Thoracic aorta (tissue), 2 donors: ENCODE results near the gene FAM131A. TPM values are rescaled to one million over a fixed set of nuclear protein-coding genes. Genes with fewer than 3 reads are reported as not detected.
"Not testable (repeated sequence)": the region's sequence is repeated elsewhere in the genome, so short reads cannot be mapped to it uniquely, and the experiment has no call there.

Experiments used
- ATAC-seq: fragments of 150-250 bp; one replicate; pipeline ENCODE4 v1.8.0; 2017; ENCODE audit warnings: low read depth; ENCODE audit not compliant: insufficient number of reproducible peaks, low FRiP score
- DNase-seq: peaks from one replicate; pipeline ENCODE4 v3.0.0-alpha.2; 2020; ENCODE audit warnings: low spot score
- H3K27ac ChIP-seq, 2 donors: fragments of 200-600 bp; sonication (generic); 1 replicate in 1 of 2; 2 replicates in 1 of 2; pipeline ENCODE4 v1.5.1; 2016; ENCODE audit warnings: mild to moderate bottlenecking in 2 of 2, moderate library complexity in 2 of 2
- H3K27me3 ChIP-seq: fragments of 200-600 bp; sonication (generic); replicated peaks from 2 replicates; pipeline ENCODE4 v1.6.0; 2016; ENCODE audit warnings: mild to moderate bottlenecking; ENCODE audit not compliant: insufficient read depth
- H3K36me3 ChIP-seq: fragments of 200-600 bp; sonication (generic); one replicate; pipeline ENCODE4 v1.5.1; 2016
- H3K4me1 ChIP-seq, 2 donors: fragments of 200-600 bp; sonication (generic); 1 replicate in 1 of 2; 2 replicates in 1 of 2; pipeline versions ENCODE4 v1.5.1 to v1.6.0; 2016; ENCODE audit warnings: low read depth in 2 of 2, mild to moderate bottlenecking in 1 of 2; ENCODE audit not compliant: control insufficient read depth in 1 of 2
- H3K4me3 ChIP-seq: fragments of 200-600 bp; sonication (generic); 2 replicates; pipeline ENCODE4 v1.5.1; 2016; ENCODE audit warnings: mild to moderate bottlenecking
- H3K9me3 ChIP-seq: fragments of 200-600 bp; sonication (generic); 2 replicates; pipeline ENCODE4 v1.5.1; 2016
- CTCF ChIP-seq: fragments of 200-600 bp; sonication (generic); IDR thresholded peaks from one replicate; pipeline ENCODE4 v1.5.1; 2019; ENCODE audit warnings: antibody characterized with exemption
- total RNA-seq, 2 donors: library from RNA; depleted of rRNA; stranded (reverse); fragments of >200 nt; gene quantifications; one replicate each; pipeline versions ENCODE4 v1.1.0 to v1.2.3, GENCODE V29; 2016

Gene FAM131A
- total RNA-seq, 2 donors from 2014 or later: 55.4 to 91.8 TPM

DNA sequence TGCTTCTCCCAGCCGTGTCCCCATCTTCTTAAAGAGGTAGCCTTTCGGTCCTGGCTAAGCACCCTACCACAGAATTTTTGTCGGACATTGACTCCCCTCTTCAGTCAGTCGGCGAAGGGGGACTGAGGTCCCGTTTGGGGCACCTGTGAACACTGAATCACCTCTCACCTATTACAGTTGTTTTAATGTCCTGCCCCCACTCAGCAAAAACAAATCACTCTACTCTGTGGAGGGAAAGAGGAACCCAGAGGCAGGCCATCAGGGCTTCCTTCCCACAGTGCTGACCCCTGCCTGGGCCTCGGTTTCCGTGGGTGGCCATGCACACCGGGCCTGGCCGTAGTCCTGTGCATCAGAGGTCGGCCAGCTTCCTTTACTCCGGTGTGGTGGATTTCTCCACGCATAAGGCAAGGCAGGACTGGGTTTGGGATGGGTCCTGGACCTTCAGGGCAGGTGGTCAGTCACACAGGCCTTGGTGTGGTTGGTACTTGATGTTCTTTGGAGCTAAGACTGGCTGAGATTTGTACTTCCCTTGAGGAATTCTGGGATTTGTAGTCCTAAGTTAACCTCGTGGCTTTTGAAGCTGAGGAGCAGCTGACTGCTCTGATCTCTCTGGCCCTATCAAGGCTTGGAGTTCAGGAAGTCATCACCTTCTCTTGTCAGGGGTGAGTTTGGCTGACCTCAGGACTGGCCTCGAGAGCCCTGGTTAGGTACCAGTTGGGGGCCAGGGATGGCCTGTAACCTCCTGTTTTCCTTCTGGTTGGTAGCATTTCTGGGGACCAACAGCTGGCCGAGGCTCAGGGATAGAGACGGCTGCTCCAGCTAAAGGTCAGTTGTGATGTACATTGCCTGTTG, 627 bp upstream of the FAM131A start:
- no peak for DNase-seq
- Histone ChIP-seq H3K27ac (peak overlapping the region; percentile 92 to 94), H3K4me1 (peaks cover 16 to 43% of the 10 kb centered on the region in 2 donors)

GRCh38 chr3:184337981-184338380, 581 bp downstream of the FAM131A start:
- peak overlapping the region; percentile 93 for H3K4me3 ChIP-seq
- no peak for ATAC-seq

More for the DNA sequence above, 627 bp upstream of the FAM131A start:
- Histone ChIP-seq H3K27me3 (no peaks in the 10 kb centered on the region), H3K9me3 (no peaks in the 10 kb centered on the region), H3K36me3 (peaks cover 26% of the 10 kb centered on the region), H3K4me3 (peak overlapping the region; percentile 93)
- TF ChIP-seq CTCF: no peak
- ATAC-seq: peak; percentile 51

GRCh38 chr3:184338511-184338945, 1.1 kb downstream of the FAM131A start:
- peak overlapping the region; percentile 92 to 94 for H3K27ac ChIP-seq
- peak overlapping the region; percentile 93 for H3K4me3 ChIP-seq
- peaks cover 16 to 40% of the 10 kb centered on the region in 2 donors for H3K4me1 ChIP-seq
- H3K9me3 ChIP-seq: no peaks in the 10 kb centered on the region
- H3K36me3 ChIP-seq: peaks cover 25% of the 10 kb centered on the region
- DNase-seq (peak; percentile 60), ATAC-seq (peak; percentile 21)
- no peaks in the 10 kb centered on the region for H3K27me3 ChIP-seq
- TF ChIP-seq CTCF: peak; percentile 44

More at GRCh38 chr3:184337981-184338380, 581 bp downstream of the FAM131A start:
- peaks cover 27% of the 10 kb centered on the region for H3K36me3 ChIP-seq
- peak overlapping the region; percentile 92 to 94 for H3K27ac ChIP-seq
- H3K27me3 ChIP-seq: no peaks in the 10 kb centered on the region
- peaks cover 16 to 40% of the 10 kb centered on the region in 2 donors for H3K4me1 ChIP-seq
- no peaks in the 10 kb centered on the region for H3K9me3 ChIP-seq
- no peak for DNase-seq
- TF ChIP-seq CTCF: no peak

GRCh38 chr3:184339001-184339400, 1.6 kb downstream of the FAM131A start:
- H3K36me3 ChIP-seq: peaks cover 23% of the 10 kb centered on the region
- DNase-seq: no peak
- peak overlapping the region; percentile 93 for H3K4me3 ChIP-seq
- no peaks in the 10 kb centered on the region for H3K9me3 ChIP-seq
- no peak for ATAC-seq
- H3K27me3 ChIP-seq: no peaks in the 10 kb centered on the region
- TF ChIP-seq CTCF: no peak
- H3K27ac ChIP-seq: peak overlapping the region; percentile 92 to 94
- H3K4me1 ChIP-seq: peaks cover 16 to 40% of the 10 kb centered on the region in 2 donors

DNA sequence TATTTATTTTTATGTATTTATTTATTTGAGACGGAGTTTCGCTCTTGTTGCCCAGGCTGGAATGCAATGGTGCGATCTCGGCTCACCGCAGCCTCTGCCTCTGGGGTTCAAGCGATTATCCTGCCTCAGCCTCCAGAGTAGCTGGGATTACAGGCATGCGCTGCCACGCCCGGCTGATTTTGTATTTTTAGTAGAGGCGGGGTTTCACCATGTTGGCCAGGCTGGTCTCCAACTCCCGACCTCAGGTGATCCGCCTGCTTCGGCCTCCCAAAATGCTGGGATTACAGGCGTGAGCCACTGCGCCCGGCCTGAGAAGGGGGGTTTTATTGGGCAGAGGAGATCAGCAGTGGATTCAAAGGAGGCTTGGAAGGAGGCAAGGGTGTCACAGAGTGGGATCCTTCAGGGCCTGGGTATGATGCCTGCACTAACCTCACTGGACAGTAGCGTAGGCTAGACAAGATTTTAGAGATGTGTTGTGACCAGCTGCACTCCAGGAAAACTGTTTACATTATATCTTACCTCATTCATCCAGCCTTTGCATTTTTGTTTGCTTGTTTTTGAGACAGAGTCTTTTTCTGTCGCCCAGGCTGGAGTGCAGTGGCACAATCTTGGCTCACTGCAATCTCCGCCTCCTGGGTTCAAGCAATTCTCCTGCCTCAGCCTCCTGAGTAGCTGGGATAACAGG, 2.2 kb downstream of the FAM131A start:
- ATAC-seq, H3K27me3 ChIP-seq, DNase-seq, H3K9me3 ChIP-seq: not testable (repeated sequence)
- peak overlapping the region; percentile 93 for H3K4me3 ChIP-seq
- peaks cover 27% of the 10 kb centered on the region for H3K36me3 ChIP-seq
- peaks cover 16 to 40% of the 10 kb centered on the region in 2 donors for H3K4me1 ChIP-seq
- H3K27ac ChIP-seq: peak overlapping the region in 1 of 2 donors; percentile 94
